Right lobe of liver (tissue), 6 donors: ENCODE measurements around the gene RABL6. TPM values are rescaled to one million over a fixed set of nuclear protein-coding genes. Genes with fewer than 3 reads are reported as not detected.
A peak's percentile ranks its signal among the peaks of the same experiment; 100 is the strongest.
"Not testable (repeated sequence)": the region's sequence is repeated elsewhere in the genome, so short reads cannot be mapped to it uniquely, and the experiment has no call there.

Experiments used
- ATAC-seq, 4 donors: fragments of 200-7000 bp; cut with Tn5 transposase; one replicate each; pipeline ENCODE4 v1.9.1; 2020; ENCODE audit warnings: mild to moderate bottlenecking in 4 of 4, moderate library complexity in 4 of 4
- DNase-seq, 3 donors: peaks; one replicate each; pipeline ENCODE4 v3.0.0-alpha.2; 2020
- H3K27ac ChIP-seq, 3 donors: fragments of 200-600 bp; one replicate each; pipeline ENCODE4 v1.8.0; 2022
- H3K27me3 ChIP-seq, 2 donors: fragments of 200-600 bp; one replicate each; pipeline ENCODE4 v1.8.0; 2022
- H3K36me3 ChIP-seq, 4 donors: fragments of 200-600 bp; sonication (generic) in 1 of 4; one replicate each; pipeline versions ENCODE4 v1.5.1 to v1.8.0; 2017 to 2022; ENCODE audit warnings: control low read depth in 1 of 4
- H3K4me1 ChIP-seq, 4 donors: fragments of 200-600 bp; sonication (generic) in 1 of 4; one replicate each; pipeline versions ENCODE4 v1.5.1 to v1.8.0; 2017 to 2022; ENCODE audit warnings: control low read depth in 1 of 4
- H3K4me3 ChIP-seq, 3 donors: fragments of 200-600 bp; one replicate each; pipeline ENCODE4 v1.8.0; 2022
- H3K9me3 ChIP-seq, 4 donors: fragments of 200-600 bp; sonication (generic) in 1 of 4; one replicate each; pipeline versions ENCODE4 v1.5.1 to v1.8.0; 2017 to 2022; ENCODE audit warnings: control low read depth in 1 of 4
- CTCF ChIP-seq, 4 donors: fragments of 200-600 bp in 3 of 4; fragments of 450-650 bp in 1 of 4; IDR thresholded peaks; one replicate each; pipeline versions ENCODE4 v1.5.1 to v1.8.0; 2016 to 2022; ENCODE audit warnings: antibody characterized with exemption in 4 of 4, mild to moderate bottlenecking in 2 of 4
- POLR2A ChIP-seq: fragments of 450-650 bp; IDR thresholded peaks from one replicate; pipeline ENCODE4 v1.6.1; 2017; ENCODE audit warnings: antibody characterized with exemption, mild to moderate bottlenecking
- WGBS: methylation state at CpG from one replicate; pipeline ENCODE4 v1.1.6; 2018; ENCODE audit warnings: low coverage, low lambda C conversion rate; ENCODE audit not compliant: insufficient coverage; ENCODE audit errors: missing lambda C conversion rate; 5-methylcytosine and 5-hydroxymethylcytosine counted together
- intact Hi-C, 2 donors: fragments of 100-400 bp; cut with DNase I; formaldehyde crosslinking; loops; one replicate each; pipeline versions ENCODE4 v1.11.2 to v1.14.1; 2022
- total RNA-seq, 6 experiments: library from RNA; depleted of rRNA in 2 of 6; stranded (reverse); fragments of >200 nt in 2 of 6; fragmentation: NEBNext Ultra II Directional in 3 of 6; extraction: Animal tissue kit (Norgen Biotek cat#: 25700) in 3 of 6; gene quantifications; one replicate each; pipeline versions ENCODE4 v1.1.0 to v1.2.4, GENCODE V29; 2016 to 2023
- donor health status: DM: no; HTN: yes; CAD: no.
- donor health status: DM: no; HTN: no; CAD: no.
- donor health status: DM: no; HTN: no; CAD: no.
- donor health status: DM: no; HTN: yes; CAD: no.
- donor health status: DM: no; HTN: yes; CAD: no.

RABL6 gene
- total RNA-seq, 6 experiments from 2014 or later: 8.0 to 14.8 (median 12.4) TPM

- Histone ChIP-seq H3K4me1 (peaks cover 0 to 28% (median 6%) of the 10 kb centered on the region in 4 donors), H3K27ac (no peak overlapping the region), H3K27me3 (no peaks in the 10 kb centered on the region), H3K9me3 (no peaks in the 10 kb centered on the region), H3K4me3 (no peak overlapping the region), H3K36me3 (no peaks in the 10 kb centered on the region)
- 73% methylated on average over 4 of the region's 36 CpGs for WGBS
- TF ChIP-seq CTCF (IDR thresholded peaks at IDR 0.05) (no peak), POLR2A (no peak)
- DNase-seq: peak in 1 of 3 donors; percentile 17
- intact Hi-C loops: no loop called here
- no peak for ATAC-seq
These were observed 31.7 kb downstream of the RABL6 start for GRCh38 chr9:136839229-136840139.

GRCh38 chr9:136840140-136840876 lies 32.6 kb downstream of the RABL6 start:
- ATAC-seq (no peak), DNase-seq (no peak)
- 89% methylated on average over 7 of the region's 32 CpGs for WGBS
- no peaks in the 10 kb centered on the region for H3K9me3 ChIP-seq
- intact Hi-C loops: no loop called here
- no peaks in the 10 kb centered on the region for H3K27me3 ChIP-seq
- TF ChIP-seq CTCF (IDR thresholded peaks at IDR 0.05) (no peak), POLR2A (no peak)
- H3K36me3 ChIP-seq: no peaks in the 10 kb centered on the region
- no peak overlapping the region for H3K4me3 ChIP-seq
- H3K27ac ChIP-seq: peak overlapping the region in 1 of 3 donors; percentile 51
- peaks cover 0 to 28% (median 6%) of the 10 kb centered on the region in 4 donors for H3K4me1 ChIP-seq

- intact Hi-C loops: no loop called here
- H3K4me3 ChIP-seq: no peak overlapping the region
- peak; percentile 67 to 83 (median 77) for ATAC-seq
- 11% methylated on average over 6 of the region's 28 CpGs for WGBS
- no peaks in the 10 kb centered on the region for H3K9me3 ChIP-seq
- TF ChIP-seq POLR2A: no peak
- no peak for TF ChIP-seq CTCF (IDR thresholded peaks at IDR 0.05)
- peaks cover 0 to 28% (median 6%) of the 10 kb centered on the region in 4 donors for H3K4me1 ChIP-seq
- peak overlapping the region in 2 of 3 donors; percentile 36 to 51 for H3K27ac ChIP-seq
- H3K36me3 ChIP-seq: no peaks in the 10 kb centered on the region
- DNase-seq: peak; percentile 84 to 96 (median 95)
- H3K27me3 ChIP-seq: no peaks in the 10 kb centered on the region
These were observed 33.3 kb downstream of the RABL6 start for GRCh38 chr9:136840877-136841645.

- DNase-seq, intact Hi-C loops, H3K27me3 ChIP-seq, H3K36me3 ChIP-seq, H3K9me3 ChIP-seq: not testable (repeated sequence)
- H3K4me3 ChIP-seq: peak overlapping the region in 1 of 3 donors; percentile 44
- peak in 1 of 4 donors; percentile 0 for ATAC-seq
- WGBS: 64% methylated on average over 3 of the region's 16 CpGs
- H3K4me1 ChIP-seq: peaks cover 0 to 28% (median 6%) of the 10 kb centered on the region in 4 donors
- H3K27ac ChIP-seq: peak overlapping the region in 1 of 3 donors; percentile 51
These were observed 34.1 kb downstream of the RABL6 start for GRCh38 chr9:136841646-136842379.
